NCI-H1105 treated with DMSO at 0.1 percent for 48 hours (cell line): ENCODE measurements around the gene BOC.

ENCODE experiments used
- DNase-seq: peaks from one replicate; lab custom pipeline; 2025; lab: John Stamatoyannopoulos, UW

The BOC gene

DNA sequence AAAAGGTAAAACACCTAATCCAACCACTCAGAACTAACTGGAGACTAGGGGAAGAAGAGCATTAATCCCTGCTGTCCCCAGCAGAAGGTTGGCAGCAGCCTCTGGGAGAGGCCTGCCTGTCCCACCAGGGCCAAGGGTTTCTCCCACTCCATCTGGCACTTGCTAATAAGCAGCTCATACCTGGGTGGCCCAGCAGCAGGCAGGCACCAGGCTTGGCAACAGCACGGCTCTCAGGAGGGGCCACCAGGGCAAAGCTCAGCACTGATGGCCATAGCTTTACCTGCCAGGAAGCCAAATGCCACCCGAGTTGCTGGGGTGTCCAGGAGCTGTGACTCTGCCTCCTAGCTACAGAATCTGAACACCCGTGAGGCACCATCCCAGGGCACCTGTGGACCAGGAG lies 58.3 kb downstream of the BOC start:
- DNase-seq: no peak

GRCh38 chr3:113270068-113270467 lies 58.7 kb downstream of the BOC start:
- no peak for DNase-seq

DNA sequence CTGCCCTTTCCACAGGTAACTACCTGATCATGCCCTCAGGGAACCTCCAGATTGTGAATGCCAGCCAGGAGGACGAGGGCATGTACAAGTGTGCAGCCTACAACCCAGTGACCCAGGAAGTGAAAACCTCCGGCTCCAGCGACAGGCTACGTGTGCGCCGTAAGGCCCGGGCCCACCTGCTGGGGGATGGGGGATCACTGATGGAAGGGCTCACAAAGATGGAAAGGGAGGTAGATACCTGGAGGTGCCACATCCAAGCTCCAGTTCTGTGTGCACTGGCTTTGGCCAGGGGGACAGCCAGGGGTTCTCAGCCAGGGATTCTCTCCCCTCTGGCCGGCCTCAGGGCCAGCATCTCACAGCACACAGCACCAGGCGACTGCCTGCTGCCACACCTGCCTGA lies 59.4 kb downstream of the BOC start:
- DNase-seq: no peak

DNA sequence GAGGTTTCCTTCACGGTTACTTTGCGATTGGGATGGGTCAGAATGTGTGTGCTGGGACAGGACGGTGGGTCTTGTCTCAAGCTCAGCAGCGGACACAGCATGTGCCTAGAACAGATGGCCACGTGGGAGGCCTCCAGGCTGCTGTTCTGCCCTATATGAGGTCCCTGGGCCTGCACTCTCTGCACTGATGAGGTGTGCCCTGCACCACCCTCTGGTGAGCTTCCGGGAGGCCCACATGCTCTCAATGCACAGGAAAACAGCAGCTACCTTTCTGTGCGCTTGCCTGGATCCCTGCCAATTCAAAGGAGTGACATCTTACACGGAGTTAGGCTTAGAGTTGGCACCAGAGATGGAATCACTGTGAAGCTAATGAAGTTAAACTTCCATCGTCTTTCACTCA lies 59.8 kb downstream of the BOC start:
- DNase-seq: no peak

DNA sequence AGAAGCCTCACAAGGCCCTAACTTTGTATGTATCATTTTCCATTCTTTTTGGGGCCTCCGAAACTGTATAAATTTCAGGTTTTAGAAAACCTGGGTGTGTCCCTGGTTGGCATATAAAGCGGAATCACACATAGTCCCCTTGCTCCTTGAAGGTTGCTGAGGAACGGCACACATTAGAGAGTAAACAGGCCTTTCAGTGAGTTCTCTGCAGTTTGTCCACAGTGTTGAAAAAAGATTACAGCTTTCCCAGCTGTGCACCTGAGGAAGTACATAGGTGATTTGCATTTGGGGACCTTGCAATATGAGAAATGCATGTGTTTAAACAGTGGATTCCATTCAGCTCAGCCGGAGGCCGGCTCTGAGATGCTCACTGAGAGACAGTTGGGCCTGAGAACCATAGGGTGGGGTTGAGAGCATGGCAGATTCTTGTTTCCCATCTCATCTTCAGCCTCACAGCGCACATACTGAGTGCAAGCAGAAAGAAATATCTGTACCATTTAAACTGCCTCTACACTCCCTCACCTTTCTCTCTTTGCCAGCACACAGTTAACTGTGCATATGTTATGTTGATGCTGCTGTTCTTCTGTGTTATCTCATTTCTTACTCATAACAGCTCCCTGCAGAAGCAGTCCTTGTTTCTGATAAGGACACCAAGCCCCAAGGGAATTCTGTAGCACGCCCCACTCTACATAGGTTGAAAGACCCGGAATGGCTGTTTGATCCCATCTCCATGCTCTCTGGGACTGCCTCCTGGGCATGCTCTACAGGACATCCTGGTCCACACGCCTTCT lies 60.4 kb downstream of the BOC start:
- DNase-seq: no peak

GRCh38 chr3:113272385-113272779 lies 61.0 kb downstream of the BOC start:
- no peak for DNase-seq

DNA sequence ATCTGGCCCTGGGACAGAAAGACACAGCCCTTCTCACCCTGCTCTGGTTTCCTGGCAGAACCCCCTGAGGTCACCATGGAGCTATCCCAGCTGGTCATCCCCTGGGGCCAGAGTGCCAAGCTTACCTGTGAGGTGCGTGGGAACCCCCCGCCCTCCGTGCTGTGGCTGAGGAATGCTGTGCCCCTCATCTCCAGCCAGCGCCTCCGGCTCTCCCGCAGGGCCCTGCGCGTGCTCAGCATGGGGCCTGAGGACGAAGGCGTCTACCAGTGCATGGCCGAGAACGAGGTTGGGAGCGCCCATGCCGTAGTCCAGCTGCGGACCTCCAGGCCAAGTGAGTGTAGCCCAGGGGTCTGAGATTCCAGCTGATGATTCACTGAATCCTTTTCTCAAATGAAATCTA lies 61.7 kb downstream of the BOC start:
- no peak for DNase-seq

DNA sequence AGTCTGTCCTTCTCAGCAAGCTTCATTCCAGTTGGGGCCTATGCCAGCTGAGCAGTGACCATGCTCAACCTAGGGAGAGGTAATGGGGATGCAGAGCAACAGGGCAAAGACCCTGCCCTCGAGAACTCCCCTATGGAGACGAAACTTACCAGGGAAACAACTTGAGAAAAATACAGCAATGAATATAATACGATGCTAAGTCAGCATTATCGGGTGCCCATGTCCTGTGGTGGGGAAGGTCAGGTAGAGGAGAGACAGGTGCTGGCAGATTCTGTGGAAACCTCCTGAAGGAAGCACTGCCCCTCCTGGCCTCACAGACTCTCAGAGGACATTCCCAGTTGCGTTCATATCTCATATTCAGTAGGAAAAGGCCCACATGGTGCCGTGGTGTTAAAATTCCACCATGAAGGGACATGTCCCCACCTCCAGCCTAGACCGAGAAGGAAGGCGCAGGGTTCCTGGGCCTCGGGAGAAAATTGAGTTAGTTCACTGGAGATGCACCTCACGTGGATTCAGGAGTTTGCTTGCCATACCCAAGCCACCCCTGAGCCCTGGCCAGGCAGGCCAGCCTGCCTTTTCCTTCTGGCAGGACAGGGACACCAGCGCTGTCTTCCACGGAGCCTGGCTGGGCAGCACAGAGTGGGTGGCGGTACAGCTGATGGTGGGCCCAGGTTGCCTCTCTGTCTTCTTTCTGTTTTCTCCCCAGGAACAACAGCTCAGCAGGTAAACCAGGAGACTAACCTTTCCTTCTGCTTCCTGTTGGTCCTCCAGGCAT lies 62.4 kb downstream of the BOC start:
- no peak for DNase-seq

DNA sequence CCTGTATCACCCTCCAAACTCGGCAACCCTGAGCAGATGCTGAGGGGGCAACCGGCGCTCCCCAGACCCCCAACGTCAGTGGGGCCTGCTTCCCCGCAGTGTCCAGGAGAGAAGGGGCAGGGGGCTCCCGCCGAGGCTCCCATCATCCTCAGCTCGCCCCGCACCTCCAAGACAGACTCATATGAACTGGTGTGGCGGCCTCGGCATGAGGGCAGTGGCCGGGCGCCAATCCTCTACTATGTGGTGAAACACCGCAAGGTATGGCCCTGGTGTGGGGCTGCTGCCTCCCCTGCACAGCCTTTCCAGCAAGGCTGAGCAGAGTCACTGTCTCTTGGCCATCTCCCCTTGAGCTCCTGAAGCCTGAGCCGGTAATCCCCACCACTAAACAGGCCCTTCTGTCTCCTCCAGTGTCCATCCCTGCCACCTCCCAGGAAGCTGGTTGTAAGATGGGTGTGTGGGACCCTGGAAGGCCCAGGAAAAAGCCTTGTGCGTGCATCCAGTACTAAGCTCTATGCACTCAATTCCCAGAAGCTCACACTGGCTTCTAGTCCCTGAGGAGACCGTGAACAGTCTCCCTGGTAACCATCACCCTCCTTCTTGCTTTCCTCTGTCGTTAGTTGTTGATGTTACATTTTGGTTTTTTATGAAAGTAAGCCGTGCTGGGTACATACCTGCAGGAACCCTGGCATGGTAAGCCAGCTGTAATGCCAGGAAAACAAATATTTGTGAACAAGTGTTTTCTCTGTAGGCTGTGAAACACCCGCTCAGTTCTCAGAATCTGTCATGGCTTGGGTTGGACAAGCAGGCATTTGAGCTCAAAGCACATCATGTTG lies 63.3 kb downstream of the BOC start:
- no peak for DNase-seq

GRCh38 chr3:113275258-113275556 lies 63.9 kb downstream of the BOC start:
- DNase-seq: no peak

DNA sequence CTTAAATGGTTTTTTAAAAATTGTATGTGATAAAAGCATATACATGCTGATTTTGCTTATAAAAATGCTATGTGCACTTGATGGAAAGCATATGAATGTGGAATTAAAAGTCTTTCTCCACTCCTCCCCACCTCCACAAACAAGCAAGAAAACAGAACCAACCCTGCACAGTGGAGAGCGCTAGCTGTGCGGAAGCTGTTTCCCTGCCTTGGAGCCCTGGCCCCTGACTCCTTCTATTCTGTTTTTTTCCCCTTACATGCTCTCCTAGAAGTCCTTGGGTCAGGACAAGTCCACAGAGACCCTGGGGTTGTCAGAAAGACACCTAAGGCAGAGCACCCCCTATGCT lies 64.2 kb downstream of the BOC start:
- DNase-seq: no peak

- DNase-seq: no peak
Observed at GRCh38 chr3:113275929-113276750, 64.8 kb downstream of the BOC start.

GRCh38 chr3:113276751-113277080 lies 65.4 kb downstream of the BOC start:
- DNase-seq: no peak

- no peak for DNase-seq
Observed at GRCh38 chr3:113277414-113277813, 66.1 kb downstream of the BOC start.

DNA sequence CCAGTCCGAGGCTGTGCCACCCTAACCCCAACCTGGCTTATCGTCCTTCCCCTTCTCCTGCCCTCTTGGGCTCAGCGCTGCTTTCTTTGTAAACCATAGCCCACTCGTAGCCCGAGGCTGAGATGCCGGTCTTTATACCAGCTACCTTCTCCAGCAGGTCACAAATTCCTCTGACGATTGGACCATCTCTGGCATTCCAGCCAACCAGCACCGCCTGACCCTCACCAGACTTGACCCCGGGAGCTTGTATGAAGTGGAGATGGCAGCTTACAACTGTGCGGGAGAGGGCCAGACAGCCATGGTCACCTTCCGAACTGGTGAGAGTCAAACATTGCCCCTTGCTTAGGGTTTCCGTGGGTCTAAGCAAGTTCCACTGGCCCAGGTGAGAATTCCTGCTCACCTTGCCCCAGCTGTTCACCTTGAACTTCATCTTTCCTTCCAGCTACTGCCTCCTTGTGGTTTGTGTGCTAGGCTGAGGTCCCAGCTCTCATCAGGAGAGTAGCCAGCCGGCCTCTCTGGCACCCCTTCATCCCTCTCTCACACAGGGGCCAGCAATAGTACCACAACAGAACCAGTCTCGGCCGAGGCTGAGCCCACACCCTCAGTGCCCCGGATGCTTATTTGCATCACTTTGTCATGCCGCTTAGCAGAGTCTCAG lies 66.7 kb downstream of the BOC start:
- no peak for DNase-seq

GRCh38 chr3:113278599-113278955 lies 67.2 kb downstream of the BOC start:
- DNase-seq: no peak

- DNase-seq: no peak
Observed at GRCh38 chr3:113279686-113280085, 68.3 kb downstream of the BOC start.

DNA sequence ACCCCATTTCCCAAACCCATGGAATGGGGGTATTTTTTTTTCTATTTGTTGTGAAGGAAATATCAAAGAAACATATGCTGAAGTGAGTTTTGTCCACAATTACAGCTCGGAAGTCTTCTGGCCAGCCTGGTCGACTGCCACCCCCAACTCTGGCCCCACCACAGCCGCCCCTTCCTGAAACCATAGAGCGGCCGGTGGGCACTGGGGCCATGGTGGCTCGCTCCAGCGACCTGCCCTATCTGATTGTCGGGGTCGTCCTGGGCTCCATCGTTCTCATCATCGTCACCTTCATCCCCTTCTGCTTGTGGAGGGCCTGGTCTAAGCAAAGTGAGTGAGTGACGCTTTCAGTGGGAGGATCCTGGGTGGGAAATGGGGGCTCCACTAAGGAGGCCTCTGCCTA lies 71.9 kb downstream of the BOC start:
- no peak for DNase-seq

DNA sequence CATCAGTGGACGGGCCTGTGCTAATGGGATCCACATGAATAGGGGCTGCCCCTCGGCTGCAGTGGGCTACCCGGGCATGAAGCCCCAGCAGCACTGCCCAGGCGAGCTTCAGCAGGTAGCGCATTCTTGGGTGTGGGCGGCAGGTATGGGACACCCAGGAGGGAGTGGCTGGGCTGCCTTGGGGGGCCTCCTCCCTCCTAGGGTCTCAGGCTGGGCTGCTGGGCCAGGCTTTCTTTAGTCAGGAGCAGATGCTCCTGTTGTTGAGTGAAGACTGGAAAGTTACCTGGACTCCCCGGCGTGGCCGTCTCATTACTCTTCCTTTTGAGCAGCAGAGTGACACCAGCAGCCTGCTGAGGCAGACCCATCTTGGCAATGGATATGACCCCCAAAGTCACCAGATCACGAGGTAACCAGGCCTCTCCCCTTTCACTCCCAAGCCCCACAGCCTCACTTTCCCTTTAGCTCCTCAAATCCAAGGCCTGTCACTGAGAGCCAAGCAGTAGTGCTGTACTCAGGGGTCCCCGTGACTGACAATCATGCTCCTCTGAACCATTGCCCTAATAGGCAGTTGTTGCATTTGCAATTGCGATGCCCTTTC lies 73.2 kb downstream of the BOC start:
- no peak for DNase-seq

DNA sequence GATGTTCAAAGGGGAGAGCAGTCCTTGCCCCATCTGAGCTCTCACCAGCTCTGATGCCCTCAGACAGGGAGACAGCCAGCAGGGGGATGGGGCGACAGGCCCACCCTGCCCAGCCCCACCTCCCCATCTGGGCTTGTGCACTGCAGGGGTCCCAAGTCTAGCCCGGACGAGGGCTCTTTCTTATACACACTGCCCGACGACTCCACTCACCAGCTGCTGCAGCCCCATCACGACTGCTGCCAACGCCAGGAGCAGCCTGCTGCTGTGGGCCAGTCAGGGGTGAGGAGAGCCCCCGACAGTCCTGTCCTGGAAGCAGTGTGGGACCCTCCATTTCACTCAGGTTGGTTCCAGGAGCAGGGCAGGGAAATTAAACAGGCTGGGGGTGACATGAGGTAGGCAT lies 73.9 kb downstream of the BOC start:
- no peak for DNase-seq

DNA sequence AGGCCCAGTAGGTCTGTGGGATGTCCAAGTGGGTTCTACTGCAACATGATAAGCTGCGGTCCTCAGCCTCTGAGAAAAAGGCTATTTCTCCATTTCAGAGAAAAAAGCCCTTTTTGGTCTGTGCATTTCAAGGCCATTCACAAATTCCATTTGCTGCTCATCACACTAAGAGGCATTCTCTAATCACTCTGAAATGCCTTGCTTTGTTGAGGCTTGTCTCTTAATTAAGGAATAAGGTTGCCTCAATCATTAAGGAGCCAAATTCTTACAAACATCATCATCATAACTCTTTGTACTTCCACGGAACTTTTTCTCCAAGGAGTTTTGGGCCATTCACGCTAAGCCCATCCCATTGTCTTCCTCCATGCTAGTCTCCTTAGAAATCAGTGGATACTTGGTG lies 74.4 kb downstream of the BOC start:
- no peak for DNase-seq

DNA sequence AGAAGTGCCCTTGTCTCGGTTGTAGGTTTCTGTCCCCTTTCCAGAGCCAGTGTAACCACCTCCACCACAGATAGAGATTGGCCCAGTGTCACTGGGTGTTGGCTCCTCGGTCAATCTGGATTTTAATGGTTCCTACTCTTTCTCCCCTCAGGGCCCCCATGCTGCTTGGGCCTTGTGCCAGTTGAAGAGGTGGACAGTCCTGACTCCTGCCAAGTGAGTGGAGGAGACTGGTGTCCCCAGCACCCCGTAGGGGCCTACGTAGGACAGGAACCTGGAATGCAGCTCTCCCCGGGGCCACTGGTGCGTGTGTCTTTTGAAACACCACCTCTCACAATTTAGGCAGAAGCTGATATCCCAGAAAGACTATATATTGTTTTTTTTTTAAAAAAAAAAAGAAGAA lies 75.2 kb downstream of the BOC start:
- DNase-seq: no peak
